HG03097 (cell line): Measurements from ENCODE around the gene FXR2.

Experiments used
- ATAC-seq: cut with Tn5 transposase; IDR thresholded peaks from one replicate; pipeline ENCODE4 v1.9.1; 2021; ENCODE audit not compliant: unreplicated experiment, low FRiP score

Gene FXR2

GRCh38 chr17:7552621-7553051 is 62.1 kb downstream of the FXR2 start:
- ATAC-seq, result peak; percentile 75

GRCh38 chr17:7551396-7551795 is 63.3 kb downstream of the FXR2 start:
- no peak for ATAC-seq

GRCh38 chr17:7550344-7550743 is 64.4 kb downstream of the FXR2 start:
- no peak for ATAC-seq

GRCh38 chr17:7549401-7550055 is 65.2 kb downstream of the FXR2 start:
- no peak for ATAC-seq

GRCh38 chr17:7548585-7549400 is 65.9 kb downstream of the FXR2 start, which contains the start of gene TNFSF12:
Gene TNFSF12 (plus strand): TSS chr17:7549058. CDS start chr17:7549154, 96 bp downstream.
- ATAC-seq, result no peak

- ATAC-seq, result no peak
Observed at GRCh38 chr17:7544911-7545310, 69.8 kb downstream of the FXR2 start.
